Cardiac fibroblast (primary cell): ENCODE measurements around the gene PTPN21.

Source experiments
- DNase-seq, 2 donors: peaks; one replicate each; pipeline versions ENCODE4 v3.0.0 to v3.0.0-alpha.2; 2010; ENCODE audit warnings: low read depth in 2 of 2
- H3K4me3 ChIP-seq, 2 donors: replicated peaks in 1 of 2; 1 replicate in 1 of 2; 2 replicates in 1 of 2; pipeline ENCODE4 v1.5.1; 2011; ENCODE audit warnings: low read depth in 2 of 2, low read length in 2 of 2, mild to moderate bottlenecking in 2 of 2, moderate library complexity in 1 of 2
- CTCF ChIP-seq: IDR thresholded peaks from one replicate; pipeline ENCODE4 v1.5.1; 2011; ENCODE audit warnings: low read depth, mild to moderate bottlenecking, low read length, inconsistent platforms

Gene PTPN21

GRCh38 chr14:88568196-88568595 lies 13.4 kb upstream of the PTPN21 start:
- no peak for DNase-seq
- TF ChIP-seq CTCF, result no peak
- H3K4me3 ChIP-seq, result no peak overlapping the region

GRCh38 chr14:88565427-88565826 lies 10.6 kb upstream of the PTPN21 start:
- DNase-seq, result no peak
- no peak for TF ChIP-seq CTCF
- H3K4me3 ChIP-seq, result no peak overlapping the region

GRCh38 chr14:88563845-88564244 lies 9.0 kb upstream of the PTPN21 start:
- no peak for DNase-seq
- TF ChIP-seq CTCF, result no peak
- H3K4me3 ChIP-seq, result peak overlapping the region; percentile 71 to 92

- TF ChIP-seq CTCF, result no peak
- peak within 1 kb of the TSS; percentile 71 to 92 for H3K4me3 ChIP-seq
- peak; percentile 87 to 91 for DNase-seq
Measured at GRCh38 chr14:88562831-88563686, 8.3 kb upstream of the PTPN21 start, which contains the start of gene ZC3H14. Gene ZC3H14, plus strand, starts transcription at chr14:88563037. Its CDS starts 97 bp downstream, at chr14:88563134.

- peak overlapping the region; percentile 43 to 92 for H3K4me3 ChIP-seq
- TF ChIP-seq CTCF, result no peak
- DNase-seq, result no peak
Measured at GRCh38 chr14:88562532-88562830, 7.7 kb upstream of the PTPN21 start.

GRCh38 chr14:88559852-88560251 lies 5.0 kb upstream of the PTPN21 start:
- DNase-seq, result peak; percentile 73 to 78
- no peak overlapping the region for H3K4me3 ChIP-seq
- peak; percentile 53 for TF ChIP-seq CTCF

- no peak overlapping the region for H3K4me3 ChIP-seq
- DNase-seq, result no peak
- TF ChIP-seq CTCF, result no peak
Measured at GRCh38 chr14:88556581-88556980, 1.8 kb upstream of the PTPN21 start.
